RWPE2 (cell line): ENCODE measurements around the gene BIRC2.

Source experiments
- ATAC-seq: fragments of 200-7000 bp; cut with Tn5 transposase; 3 replicates; pipeline ENCODE4 v1.9.1; 2021; ENCODE audit warnings: low read depth
- DNase-seq: peaks from one replicate; pipeline ENCODE4 v3.0.0-alpha.2; 2020; ENCODE audit warnings: low spot score
- H3K27ac ChIP-seq: fragments of 450-650 bp; 2 replicates; pipeline ENCODE4 v1.5.1; 2017; ENCODE audit warnings: mild to moderate bottlenecking; ENCODE audit not compliant: poor library complexity, severe bottlenecking
- H3K27me3 ChIP-seq: fragments of 250-450 bp; sonication (Bioruptor Pico); 2 replicates; pipeline ENCODE4 v1.5.1; 2021; ENCODE audit warnings: mild to moderate bottlenecking, moderate library complexity; ENCODE audit not compliant: insufficient read depth, poor library complexity, severe bottlenecking
- H3K36me3 ChIP-seq: fragments of 250-450 bp; sonication (Bioruptor Pico); 2 replicates; pipeline ENCODE4 v1.5.1; 2020; ENCODE audit warnings: low read depth, mild to moderate bottlenecking, moderate library complexity
- H3K4me1 ChIP-seq: fragments of 250-450 bp; sonication (Bioruptor Pico); 2 replicates; pipeline ENCODE4 v1.5.1; 2021; ENCODE audit warnings: mild to moderate bottlenecking, moderate library complexity; ENCODE audit not compliant: insufficient read depth, poor library complexity, severe bottlenecking
- H3K4me3 ChIP-seq: fragments of 250-450 bp; sonication (Bioruptor Pico); 2 replicates; pipeline ENCODE4 v1.5.1; 2021; ENCODE audit warnings: mild to moderate bottlenecking, moderate library complexity; ENCODE audit not compliant: severe bottlenecking
- H3K9me3 ChIP-seq: fragments of 250-450 bp; sonication (Bioruptor Pico); 2 replicates; pipeline ENCODE4 v1.5.1; 2021; ENCODE audit warnings: mild to moderate bottlenecking, moderate library complexity; ENCODE audit not compliant: severe bottlenecking
- CTCF ChIP-seq: fragments of 450-650 bp; IDR thresholded peaks from one replicate; pipeline ENCODE4 v1.5.1; 2017; ENCODE audit warnings: mild to moderate bottlenecking, moderate library complexity; ENCODE audit not compliant: poor library complexity, severe bottlenecking

BIRC2 gene

GRCh38 chr11:102402548-102402947 is 55.5 kb downstream of the BIRC2 start:
- H3K27me3 ChIP-seq: no peaks in the 10 kb centered on the region
- ATAC-seq (no peak), DNase-seq (no peak)
- no peaks in the 10 kb centered on the region for H3K9me3 ChIP-seq
- no peak overlapping the region for H3K4me3 ChIP-seq
- H3K27ac ChIP-seq: no peak overlapping the region
- H3K4me1 ChIP-seq: no peaks in the 10 kb centered on the region
- peaks cover 72% of the 10 kb centered on the region for H3K36me3 ChIP-seq
- no peak for TF ChIP-seq CTCF

GRCh38 chr11:102405501-102405900 is 58.5 kb downstream of the BIRC2 start:
- ATAC-seq (no peak), DNase-seq (no peak)
- H3K4me1 ChIP-seq: no peaks in the 10 kb centered on the region

GRCh38 chr11:102406099-102406498 is 59.1 kb downstream of the BIRC2 start:
- Histone ChIP-seq H3K4me3 (no peak overlapping the region), H3K36me3 (peaks cover 42% of the 10 kb centered on the region), H3K9me3 (no peaks in the 10 kb centered on the region), H3K27me3 (no peaks in the 10 kb centered on the region), H3K4me1 (no peaks in the 10 kb centered on the region), H3K27ac (no peak overlapping the region)
- ATAC-seq (no peak), DNase-seq (no peak)
- TF ChIP-seq CTCF: no peak

More at GRCh38 chr11:102405501-102405900, 58.5 kb downstream of the BIRC2 start:
- Histone ChIP-seq H3K27me3 (no peaks in the 10 kb centered on the region), H3K36me3 (peaks cover 48% of the 10 kb centered on the region), H3K9me3 (no peaks in the 10 kb centered on the region), H3K27ac (no peak overlapping the region), H3K4me3 (no peak overlapping the region)
- TF ChIP-seq CTCF: no peak

GRCh38 chr11:102407901-102408300 is 60.9 kb downstream of the BIRC2 start:
- Histone ChIP-seq H3K9me3 (no peaks in the 10 kb centered on the region), H3K27ac (no peak overlapping the region), H3K36me3 (peaks cover 27% of the 10 kb centered on the region), H3K4me1 (peaks cover 5% of the 10 kb centered on the region), H3K27me3 (no peaks in the 10 kb centered on the region), H3K4me3 (no peak overlapping the region)
- DNase-seq (no peak), ATAC-seq (no peak)
- no peak for TF ChIP-seq CTCF

GRCh38 chr11:102408339-102408738 is 61.3 kb downstream of the BIRC2 start:
- TF ChIP-seq CTCF: no peak
- no peak for DNase-seq
- H3K36me3 ChIP-seq: peaks cover 23% of the 10 kb centered on the region
- H3K9me3 ChIP-seq: no peaks in the 10 kb centered on the region
- H3K4me3 ChIP-seq: no peak overlapping the region
- no peaks in the 10 kb centered on the region for H3K27me3 ChIP-seq
- H3K27ac ChIP-seq: no peak overlapping the region
- H3K4me1 ChIP-seq: peaks cover 5% of the 10 kb centered on the region
- no peak for ATAC-seq
